Measurements from ENCODE around the gene NME4.
"Not testable (repeated sequence)": the region's sequence is repeated elsewhere in the genome, so short reads cannot be mapped to it uniquely, and the experiment has no call there.

The NME4 gene

GRCh38 chr16:398561-399339, 1.8 kb downstream of the NME4 start:
- no peak for DNase-seq (ENCODE audit: low read depth in 2 of 2)

GRCh38 chr16:399340-400019, 2.5 kb downstream of the NME4 start:
- DNase-seq (ENCODE audit: low read depth in 2 of 2), result no peak

- no peak for DNase-seq (ENCODE audit: low read depth in 2 of 2)
These were observed 3.1 kb downstream of the NME4 start for GRCh38 chr16:400061-400591.

GRCh38 chr16:401468-402348, 4.7 kb downstream of the NME4 start, which contains the start of gene DECR2:
Gene DECR2, plus strand, starts transcription at chr16:401885. Its CDS starts 79 bp downstream, at chr16:401964.
- peak; percentile 95 to 98 for DNase-seq (ENCODE audit: low read depth in 2 of 2)

- DNase-seq (ENCODE audit: low read depth in 2 of 2), result no peak
These were observed 8.0 kb downstream of the NME4 start for GRCh38 chr16:404971-405486.

GRCh38 chr16:405548-406506, 8.8 kb downstream of the NME4 start:
- DNase-seq (ENCODE audit: low read depth in 2 of 2), result no peak

- no peak for DNase-seq (ENCODE audit: low read depth in 2 of 2)
These were observed 10.3 kb downstream of the NME4 start for GRCh38 chr16:407253-407652.

- no peak for DNase-seq (ENCODE audit: low read depth in 2 of 2)
These were observed 13.6 kb downstream of the NME4 start for GRCh38 chr16:410516-411178.

- DNase-seq (ENCODE audit: low read depth in 2 of 2), result no peak
These were observed 14.7 kb downstream of the NME4 start for GRCh38 chr16:411576-412265.

GRCh38 chr16:414395-415169, 17.6 kb downstream of the NME4 start:
- DNase-seq (ENCODE audit: low read depth in 2 of 2), result no peak

GRCh38 chr16:415170-415498, 18.1 kb downstream of the NME4 start:
- not testable (repeated sequence) for DNase-seq (ENCODE audit: low read depth in 2 of 2)

- DNase-seq (ENCODE audit: low read depth in 2 of 2), result not testable (repeated sequence)
These were observed 25.2 kb downstream of the NME4 start for GRCh38 chr16:422179-422578.

- DNase-seq (ENCODE audit: low read depth in 2 of 2), result no peak
These were observed 27.1 kb downstream of the NME4 start for GRCh38 chr16:424033-424622.

- no peak for DNase-seq (ENCODE audit: low read depth in 2 of 2)
These were observed 27.7 kb downstream of the NME4 start for GRCh38 chr16:424623-425081.

GRCh38 chr16:425082-425718, 28.2 kb downstream of the NME4 start, which contains the start of gene RAB11FIP3:
Gene RAB11FIP3, plus strand, starts transcription at chr16:425649. Its CDS starts 358 bp downstream, at chr16:426007.
- peak; percentile 68 to 82 for DNase-seq (ENCODE audit: low read depth in 2 of 2)

- no peak for DNase-seq (ENCODE audit: low read depth in 2 of 2)
These were observed 28.7 kb downstream of the NME4 start for GRCh38 chr16:425740-426114.

GRCh38 chr16:426115-426905, 29.3 kb downstream of the NME4 start:
- no peak for DNase-seq (ENCODE audit: low read depth in 2 of 2)

Data from stimulated activated CD4-positive, alpha-beta T cell treated with anti-CD3 and anti-CD28 coated beads, Interleukin-15, amount 100 ng/mL, for 48 hours (primary cell).